Measurements from ENCODE around the gene RHOT2.

The RHOT2 gene

DNA sequence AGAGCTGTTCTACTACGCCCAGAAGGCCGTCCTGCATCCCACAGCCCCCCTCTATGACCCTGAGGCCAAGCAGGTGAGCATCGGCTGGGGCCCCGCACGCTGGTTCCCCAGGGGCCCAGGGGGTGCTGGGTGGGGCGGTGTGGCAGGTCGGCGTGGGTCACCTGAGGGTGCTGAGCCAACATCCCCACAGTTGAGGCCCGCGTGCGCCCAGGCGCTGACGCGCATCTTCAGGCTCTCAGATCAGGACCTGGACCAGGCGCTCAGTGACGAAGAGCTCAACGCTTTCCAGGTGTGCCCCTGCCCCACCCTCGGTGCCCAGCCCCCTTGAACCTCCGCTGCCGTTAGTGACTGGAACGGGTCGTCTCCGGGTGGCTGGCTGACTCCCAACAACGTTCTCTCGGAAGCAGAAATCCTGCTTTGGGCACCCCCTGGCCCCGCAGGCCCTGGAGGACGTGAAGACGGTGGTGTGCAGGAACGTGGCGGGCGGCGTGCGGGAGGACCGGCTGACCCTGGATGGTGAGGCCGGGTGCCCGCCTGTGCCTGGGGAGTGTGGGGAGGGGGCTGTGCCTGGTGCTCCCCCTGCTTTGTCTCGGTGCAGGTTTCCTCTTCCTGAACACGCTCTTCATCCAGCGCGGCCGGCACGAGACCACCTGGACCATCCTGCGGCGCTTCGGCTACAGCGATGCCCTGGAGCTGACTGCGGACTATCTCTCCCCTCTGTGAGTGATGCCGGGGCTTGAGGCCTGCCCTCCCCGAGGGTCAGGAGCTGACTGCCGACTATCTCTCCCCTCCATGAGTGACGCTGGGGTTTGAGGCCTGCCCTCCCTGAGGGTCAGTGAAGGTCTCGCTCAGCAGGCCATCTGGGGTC, 2.8 kb downstream of the RHOT2 start:
- no peak for DNase-seq (ENCODE audit: low spot score)

DNA sequence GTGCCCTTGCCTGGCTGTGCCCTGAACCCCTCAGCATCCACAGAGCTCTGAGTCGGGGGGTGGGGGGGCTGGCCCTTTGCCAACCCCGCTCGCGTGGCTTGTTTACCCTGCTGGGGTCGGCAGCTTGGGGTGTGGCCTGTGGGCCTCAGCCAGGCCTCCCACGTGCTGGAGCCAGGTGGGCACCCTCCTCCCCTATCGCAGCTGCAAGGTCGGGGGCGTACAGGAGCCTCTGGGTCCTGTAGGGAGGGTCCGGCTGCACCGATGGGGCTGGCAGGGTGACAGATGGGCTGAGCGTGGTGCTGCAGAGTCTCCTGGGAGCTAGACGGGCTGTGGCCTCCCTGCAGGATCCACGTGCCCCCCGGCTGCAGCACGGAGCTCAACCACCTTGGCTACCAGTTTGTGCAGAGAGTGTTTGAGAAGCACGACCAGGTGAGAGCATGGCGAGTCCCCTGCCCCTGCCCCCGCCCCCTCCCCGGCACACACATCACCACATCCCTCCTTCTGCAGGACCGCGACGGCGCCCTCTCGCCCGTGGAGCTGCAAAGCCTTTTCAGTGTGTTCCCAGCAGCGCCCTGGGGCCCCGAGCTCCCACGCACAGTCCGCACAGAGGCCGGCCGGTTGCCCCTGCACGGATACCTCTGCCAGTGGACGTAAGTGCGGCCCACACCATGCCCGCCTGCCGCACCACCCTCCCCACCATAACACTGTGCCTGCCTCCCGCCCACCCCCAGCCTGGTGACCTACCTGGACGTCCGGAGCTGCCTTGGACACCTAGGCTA, 3.6 kb downstream of the RHOT2 start:
- no peak for DNase-seq (ENCODE audit: low spot score)

DNA sequence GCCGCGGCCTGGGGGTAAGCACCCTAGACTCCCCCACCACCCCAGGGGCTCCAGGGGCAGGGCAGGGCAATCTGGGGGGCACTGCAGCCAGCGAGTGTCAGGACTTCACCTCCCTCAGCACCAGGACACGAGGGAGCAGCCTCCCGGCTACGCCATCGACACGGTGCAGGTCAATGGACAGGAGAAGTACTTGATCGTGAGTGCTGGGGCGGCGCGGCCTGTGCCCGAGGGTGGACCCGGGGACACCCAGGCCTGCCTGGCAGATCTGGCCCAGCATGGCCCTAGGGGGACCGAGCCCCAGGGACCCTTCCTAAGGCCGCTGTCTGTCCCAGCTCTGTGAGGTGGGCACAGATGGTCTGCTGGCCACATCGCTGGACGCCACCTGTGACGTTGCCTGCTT, 4.4 kb downstream of the RHOT2 start:
- no peak for DNase-seq (ENCODE audit: low spot score)

DNA sequence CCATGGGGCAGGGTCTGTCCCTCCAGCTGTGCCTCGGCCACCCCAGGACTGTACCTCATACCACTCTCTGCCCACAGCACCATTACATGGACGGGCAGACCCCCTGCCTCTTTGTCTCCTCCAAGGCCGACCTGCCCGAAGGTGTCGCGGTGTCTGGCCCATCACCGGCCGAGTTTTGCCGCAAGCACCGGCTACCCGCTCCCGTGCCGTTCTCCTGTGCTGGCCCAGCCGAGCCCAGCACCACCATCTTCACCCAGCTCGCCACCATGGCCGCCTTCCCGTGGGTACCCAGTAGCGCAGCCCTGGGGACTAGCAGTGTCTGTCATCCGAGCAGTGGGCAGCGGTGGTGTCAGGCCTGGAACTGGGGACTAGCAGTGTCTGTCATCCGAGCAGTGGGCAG, 4.9 kb downstream of the RHOT2 start:
- DNase-seq (ENCODE audit: low spot score), result no peak

DNA sequence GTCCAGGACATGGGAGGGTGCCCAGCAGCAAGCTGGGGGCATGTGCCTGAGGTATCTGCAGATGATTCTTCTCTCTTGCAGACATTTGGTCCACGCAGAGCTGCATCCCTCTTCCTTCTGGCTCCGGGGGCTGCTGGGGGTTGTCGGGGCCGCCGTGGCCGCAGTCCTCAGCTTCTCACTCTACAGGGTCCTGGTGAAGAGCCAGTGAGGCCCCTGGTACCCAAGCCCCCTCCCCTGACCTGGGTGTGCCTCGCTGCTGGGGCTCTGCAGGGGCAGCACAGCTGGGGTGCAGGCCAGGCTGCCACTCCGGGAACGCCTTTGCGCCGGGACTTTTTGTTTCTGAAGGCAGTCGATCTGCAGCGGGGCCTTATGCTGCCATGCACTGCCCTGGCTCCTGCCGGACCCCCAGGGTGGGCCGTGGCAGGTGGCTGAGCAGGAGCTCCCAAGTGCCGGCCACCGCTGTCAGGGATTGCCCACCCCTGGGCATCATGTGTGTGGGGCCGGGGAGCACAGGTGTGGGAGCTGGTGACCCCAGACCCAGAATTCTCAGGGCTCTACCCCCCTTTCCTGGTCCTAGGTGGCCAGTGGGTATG, 5.6 kb downstream of the RHOT2 start:
- no peak for DNase-seq (ENCODE audit: low spot score)

DNA sequence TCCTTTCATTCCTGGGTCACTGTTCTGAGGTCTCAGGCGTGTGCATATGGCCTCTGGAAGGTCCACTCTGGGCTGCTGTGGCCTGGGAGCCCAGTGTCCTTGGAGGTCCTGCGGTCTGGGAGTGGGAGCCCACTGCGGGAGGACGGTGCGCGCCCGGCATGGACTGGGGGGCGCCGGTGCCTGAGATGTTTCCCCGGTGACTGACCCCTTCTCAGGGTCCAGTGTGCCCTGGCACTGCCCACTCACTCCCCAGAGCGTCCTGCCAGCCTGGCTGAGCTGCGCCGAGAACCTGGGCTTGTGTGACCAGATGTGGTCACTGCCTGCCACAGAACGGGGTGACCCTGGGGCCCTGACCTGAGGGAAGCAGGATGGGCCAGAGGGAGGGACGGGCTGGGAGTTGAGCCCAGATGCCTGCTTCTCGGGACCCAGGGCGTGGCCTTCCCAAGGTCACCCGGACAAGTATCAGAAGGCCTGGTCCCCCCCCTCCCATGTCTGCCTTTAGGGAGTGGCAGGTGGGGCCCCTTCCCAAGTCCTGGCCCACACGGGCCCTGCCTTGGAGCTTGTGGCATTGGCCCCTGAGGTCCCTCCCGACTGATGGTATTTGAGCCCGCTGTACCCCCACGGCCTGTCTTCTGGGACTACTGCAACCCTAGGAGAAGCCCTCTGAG, 6.4 kb downstream of the RHOT2 start:
- no peak for DNase-seq (ENCODE audit: low spot score)

DNA sequence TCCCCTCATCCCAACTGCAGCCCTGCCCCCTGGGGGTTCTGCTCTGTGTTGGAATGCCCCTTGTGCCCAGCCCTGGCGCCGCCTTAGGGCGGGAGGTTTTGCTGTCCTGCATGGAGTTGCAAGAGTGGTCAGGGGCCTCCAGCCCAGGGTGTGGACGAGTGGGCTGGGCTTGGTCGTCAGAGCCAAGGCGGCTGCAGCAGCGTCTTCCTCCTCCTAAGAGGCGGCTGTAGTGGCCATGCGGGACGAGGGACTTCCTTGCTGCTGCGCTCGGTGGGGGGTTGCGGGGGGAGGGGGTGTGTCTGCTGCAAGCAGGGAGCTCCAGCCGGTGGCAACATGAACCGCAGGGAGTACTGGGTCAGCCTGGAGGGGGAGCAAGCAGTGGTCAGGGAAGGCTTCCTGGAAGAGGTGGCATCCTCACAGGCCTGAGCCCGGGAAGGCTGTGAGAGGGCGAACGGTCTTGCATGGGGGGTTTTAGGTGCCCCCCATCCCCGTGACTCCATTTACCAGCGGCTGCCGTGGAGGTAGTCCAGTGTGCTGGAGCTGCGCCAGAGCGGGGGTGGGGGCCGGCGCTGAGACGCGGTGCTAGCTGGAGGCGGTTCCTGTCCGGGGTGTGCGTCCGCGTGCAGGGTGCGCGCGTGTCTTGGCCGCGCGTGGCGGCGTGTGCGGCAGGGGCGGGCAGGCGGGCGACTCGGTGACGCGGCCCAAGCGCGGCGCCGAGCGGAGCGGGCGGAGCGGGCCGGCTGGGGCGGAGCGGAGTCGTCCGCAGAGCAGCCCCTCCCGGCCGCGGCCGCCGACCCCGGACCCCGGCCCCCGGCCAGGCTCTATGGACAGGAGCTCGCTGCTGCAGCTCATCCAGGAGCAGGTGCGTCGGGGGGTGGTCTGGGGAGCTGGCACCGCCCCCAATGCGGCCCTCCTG, 7.3 kb downstream of the RHOT2 start, which contains the start of gene RHBDL1:
TSS of gene RHBDL1 (plus strand) at position 704 of the 916 bp plus-strand sequence. CDS start at position 824, 120 bp downstream.
- DNase-seq (ENCODE audit: low spot score), result no peak

DNA sequence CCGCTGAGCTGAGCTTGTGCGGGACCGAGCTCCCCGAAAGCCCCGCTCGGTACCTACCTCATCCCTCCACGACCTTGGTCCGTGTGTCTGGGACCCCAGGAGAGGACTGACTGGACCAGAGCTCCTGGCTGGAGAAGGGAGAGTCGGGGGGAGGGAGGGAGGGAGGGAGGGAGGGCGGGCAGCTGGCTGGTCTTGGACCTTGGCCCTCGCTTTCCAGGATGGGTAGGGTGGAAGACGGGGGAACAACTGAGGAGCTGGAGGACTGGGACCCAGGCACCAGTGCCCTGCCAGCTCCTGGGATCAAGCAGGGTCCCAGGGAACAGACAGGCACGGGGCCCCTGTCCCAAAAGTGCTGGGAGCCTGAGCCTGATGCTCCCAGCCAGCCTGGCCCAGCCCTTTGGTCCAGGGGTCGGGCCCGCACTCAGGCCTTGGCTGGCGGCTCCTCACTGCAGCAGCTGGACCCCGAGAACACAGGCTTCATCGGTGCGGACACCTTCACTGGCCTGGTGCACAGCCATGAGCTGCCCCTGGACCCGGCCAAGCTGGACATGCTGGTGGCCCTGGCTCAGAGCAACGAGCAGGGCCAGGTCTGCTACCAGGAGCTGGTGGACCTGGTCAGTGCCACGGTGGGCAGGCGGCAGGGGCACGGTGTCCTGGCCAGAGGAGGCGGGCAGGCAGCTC, 8.1 kb downstream of the RHOT2 start:
- no peak for DNase-seq (ENCODE audit: low spot score)

DNA sequence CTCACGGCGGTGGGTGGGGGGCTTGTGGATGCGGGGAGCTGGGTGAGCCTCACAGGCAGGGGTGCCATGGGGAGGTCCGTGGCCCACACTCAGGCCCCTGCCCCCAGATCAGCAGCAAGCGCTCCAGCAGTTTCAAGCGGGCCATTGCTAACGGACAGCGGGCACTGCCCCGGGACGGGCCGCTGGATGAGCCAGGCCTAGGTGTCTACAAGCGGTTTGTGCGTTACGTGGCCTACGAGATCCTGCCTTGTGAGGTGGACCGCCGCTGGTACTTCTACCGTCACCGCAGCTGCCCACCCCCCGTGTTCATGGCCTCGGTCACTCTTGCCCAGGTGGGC, 8.6 kb downstream of the RHOT2 start:
- DNase-seq (ENCODE audit: low spot score), result no peak

DNA sequence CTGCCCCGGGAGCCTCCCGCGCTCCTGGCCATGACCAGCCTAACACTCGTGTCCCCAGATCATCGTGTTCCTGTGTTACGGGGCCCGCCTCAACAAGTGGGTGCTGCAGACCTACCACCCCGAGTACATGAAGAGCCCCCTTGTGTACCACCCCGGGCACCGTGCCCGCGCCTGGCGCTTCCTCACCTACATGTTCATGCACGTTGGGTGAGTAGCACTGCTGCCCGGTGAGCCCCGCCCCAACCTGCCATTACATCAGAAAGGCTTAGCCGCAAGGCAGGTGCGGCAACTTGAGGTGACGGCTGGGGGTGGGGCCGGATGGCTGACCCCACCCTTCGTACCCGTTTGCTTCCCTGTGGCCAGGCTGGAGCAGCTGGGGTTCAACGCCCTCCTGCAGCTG, 9.0 kb downstream of the RHOT2 start:
- no peak for DNase-seq (ENCODE audit: low spot score)

DNA sequence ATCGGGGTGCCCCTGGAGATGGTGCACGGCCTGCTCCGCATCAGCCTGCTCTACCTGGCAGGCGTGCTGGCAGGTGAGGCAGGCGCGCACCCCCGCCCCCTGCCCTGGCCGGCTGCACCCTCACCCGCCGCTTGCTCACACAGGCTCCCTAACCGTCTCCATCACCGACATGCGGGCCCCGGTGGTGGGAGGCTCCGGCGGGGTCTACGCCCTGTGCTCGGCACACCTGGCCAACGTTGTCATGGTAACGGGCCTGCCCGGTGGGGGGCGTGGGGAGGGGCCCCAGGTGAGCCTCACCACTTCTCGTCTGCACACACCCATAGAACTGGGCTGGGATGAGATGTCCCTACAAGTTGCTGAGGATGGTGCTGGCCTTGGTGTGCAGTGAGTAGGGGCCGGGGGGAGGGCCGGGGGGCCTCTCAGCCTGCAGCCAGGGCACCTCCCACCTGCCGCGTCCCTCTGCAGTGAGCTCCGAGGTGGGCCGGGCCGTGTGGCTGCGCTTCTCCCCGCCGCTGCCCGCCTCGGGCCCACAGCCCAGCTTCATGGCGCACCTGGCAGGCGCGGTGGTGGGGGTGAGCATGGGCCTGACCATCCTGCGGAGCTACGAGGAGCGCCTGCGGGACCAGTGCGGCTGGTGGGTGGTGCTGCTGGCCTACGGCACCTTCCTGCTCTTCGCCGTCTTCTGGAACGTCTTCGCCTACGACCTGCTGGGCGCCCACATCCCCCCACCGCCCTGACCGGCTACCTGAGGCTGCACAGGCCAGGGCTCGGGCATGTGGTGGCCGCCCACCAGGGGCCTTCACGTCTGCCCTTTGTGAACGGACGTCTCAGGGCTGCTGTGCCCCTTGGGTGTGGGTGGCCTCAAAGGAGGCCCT, 9.6 kb downstream of the RHOT2 start:
- DNase-seq (ENCODE audit: low spot score), result no peak

DNA sequence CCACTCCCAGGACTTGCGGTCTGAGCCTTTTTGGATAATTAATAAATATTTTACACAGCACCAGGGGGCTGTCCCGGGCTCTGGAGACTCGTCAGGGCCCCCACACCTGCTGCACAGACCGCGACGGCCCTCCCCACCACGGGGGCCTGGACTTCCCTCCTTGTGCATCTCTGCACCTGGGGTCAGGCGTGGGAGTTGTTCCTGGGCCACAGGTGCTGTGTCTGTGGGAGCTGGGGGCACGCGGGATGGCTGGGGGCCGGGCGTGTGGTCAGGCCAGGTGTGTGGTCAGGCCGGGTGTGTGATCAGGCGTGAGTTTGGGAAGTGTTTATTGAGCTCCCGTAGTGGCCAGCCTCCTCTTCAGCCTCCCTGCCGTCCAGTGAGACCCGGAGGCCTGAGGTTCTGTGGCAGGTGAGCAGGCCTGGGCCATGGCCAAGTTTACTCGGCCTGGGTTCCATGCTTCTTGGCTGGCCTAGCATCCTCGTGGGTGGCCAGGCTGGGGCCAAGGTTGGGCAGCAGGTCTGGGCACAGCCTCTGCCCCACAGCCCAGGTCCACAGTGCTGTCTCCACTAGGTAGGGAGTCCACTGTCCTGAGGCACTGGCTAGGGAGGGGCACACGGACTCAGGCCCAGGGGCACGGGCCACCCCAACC, 10.4 kb downstream of the RHOT2 start:
- DNase-seq (ENCODE audit: low spot score), result no peak

DNA sequence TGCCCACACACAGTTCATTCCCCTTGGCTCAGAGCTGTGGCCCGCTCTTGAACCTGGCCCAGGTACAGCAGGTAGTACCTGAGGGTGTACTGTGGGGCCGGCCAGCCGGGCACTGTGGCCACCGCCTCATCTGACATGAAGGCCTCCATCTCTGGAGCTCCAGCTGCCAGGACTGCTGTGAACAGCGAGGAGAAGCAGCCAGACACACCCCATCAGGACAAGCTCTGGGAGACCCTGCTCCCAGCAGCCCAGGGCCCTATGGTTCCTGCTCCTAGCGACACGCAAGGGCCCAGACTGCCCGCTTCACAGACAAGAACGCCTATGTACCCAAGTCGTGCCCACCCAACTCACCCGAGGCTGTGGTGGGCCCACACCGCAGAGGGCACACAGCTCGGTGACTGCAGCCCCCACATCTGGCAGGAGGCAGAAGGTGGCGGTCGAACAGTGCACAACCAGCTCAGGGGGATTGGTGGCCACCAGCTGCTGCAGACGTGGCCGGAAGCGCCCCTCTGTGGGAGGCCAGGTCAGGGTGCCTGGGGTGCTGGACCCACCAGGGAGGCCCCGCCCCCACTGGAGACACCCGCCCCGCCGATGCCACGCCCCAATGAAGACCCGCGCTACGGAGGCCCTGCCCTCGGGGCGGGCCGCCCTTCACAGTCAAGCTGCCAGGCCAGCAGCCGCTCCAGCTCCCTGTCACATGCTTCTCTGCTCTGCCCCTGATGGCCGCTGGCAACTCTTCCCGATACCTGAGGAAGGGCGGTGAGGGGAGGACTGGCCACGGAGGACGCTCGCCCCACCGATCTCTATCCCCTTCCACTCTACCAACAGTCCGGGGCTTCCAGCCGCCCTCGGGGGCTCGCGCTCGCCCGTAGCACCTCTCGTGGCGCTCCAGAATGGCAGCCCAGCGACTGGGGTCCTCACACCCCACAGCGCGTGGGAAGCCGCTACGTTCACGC, 11.2 kb downstream of the RHOT2 start:
- peak; percentile 65 for DNase-seq (ENCODE audit: low spot score)

DNA sequence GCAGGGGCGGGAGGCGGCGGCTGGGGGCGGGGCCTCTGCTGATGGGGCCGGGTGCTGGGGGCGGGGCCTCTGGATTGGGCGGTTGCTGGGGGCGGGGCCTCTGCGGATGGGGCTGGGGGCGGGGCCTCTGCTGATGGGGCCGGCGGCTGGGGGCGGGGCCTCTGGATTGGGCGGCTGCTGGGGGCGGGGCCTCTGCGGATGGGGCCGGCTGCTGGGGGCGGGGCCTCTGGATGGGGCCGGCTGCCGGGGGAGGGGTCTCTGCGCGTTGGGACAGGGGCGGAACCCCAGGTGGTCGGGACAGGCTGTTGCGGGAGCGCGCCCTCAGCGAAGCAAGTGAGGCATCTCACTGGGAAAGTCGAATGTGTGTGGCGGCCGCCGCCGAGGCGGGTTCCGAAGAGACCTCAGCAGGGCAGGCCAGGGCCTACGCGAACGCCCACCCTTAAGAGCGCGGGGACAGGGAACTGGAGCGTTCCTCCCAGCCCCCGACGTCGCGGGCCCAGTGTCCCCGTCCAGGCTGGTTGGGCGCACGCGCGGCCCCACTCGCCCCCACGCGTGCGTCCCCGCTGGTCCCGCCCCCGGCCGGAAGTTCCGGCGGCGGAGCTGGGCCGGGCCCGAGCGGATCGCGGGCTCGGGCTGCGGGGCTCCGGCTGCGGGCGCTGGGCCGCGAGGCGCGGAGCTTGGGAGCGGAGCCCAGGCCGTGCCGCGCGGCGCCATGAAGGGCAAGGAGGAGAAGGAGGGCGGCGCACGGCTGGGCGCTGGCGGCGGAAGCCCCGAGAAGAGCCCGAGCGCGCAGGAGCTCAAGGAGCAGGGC, 12.1 kb downstream of the RHOT2 start, which contains the start of gene STUB1:
TSS of gene STUB1 (plus strand) at position 597 of the 811 bp plus-strand sequence. CDS start at position 713, 116 bp downstream.
- peak; percentile 84 for DNase-seq (ENCODE audit: low spot score)

DNA sequence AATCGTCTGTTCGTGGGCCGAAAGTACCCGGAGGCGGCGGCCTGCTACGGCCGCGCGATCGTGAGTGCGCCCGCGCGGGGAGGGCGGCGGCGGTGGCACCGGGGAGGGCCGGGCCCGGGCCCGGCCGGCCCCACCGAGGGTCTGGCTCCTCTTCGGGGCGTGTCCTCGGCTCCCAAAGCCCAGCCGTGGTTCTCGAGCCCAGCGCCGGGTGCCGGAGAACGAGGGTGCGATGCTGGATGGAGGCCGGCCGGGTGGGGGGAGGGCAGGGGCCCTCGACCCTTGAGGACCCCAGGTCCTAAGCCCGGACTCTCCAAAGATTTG, 12.7 kb downstream of the RHOT2 start:
- DNase-seq (ENCODE audit: low spot score), result no peak

DNA sequence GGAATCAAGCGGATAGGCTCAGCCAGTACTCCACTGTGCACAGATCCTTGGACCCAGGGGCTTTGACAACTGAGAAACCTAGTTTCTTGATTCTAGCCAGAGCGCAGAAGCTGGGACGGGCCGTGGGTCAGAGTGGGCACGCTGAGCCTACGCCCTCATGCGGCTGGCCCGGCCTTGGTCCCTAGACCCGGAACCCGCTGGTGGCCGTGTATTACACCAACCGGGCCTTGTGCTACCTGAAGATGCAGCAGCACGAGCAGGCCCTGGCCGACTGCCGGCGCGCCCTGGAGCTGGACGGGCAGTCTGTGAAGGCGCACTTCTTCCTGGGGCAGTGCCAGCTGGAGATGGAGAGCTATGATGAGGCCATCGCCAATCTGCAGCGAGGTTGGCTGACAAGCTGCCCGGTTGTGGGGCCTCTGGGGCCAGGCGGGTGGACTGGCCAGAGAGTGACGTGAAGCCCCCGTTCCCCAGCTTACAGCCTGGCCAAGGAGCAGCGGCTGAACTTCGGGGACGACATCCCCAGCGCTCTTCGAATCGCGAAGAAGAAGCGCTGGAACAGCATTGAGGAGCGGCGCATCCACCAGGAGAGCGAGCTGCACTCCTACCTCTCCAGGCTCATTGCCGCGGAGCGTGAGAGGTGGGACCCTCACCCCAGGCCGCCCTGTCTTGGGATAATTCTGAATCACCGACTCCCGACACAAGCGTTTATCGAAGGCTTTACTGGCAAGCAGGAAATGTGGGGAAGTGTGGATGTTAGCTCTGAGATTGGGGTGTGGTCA, 13.2 kb downstream of the RHOT2 start:
- DNase-seq (ENCODE audit: low spot score), result peak; percentile 29

Data from hematopoietic multipotent progenitor cell treated with erythropoietin and hydrocortisone succinate and interleukin-3 and kit ligand, for 17 days (in vitro differentiated cells).